NCI-H774 (cell line): ENCODE measurements around the gene SLC7A8.
"Not testable (repeated sequence)": the region's sequence is repeated elsewhere in the genome, so short reads cannot be mapped to it uniquely, and the experiment has no call there.

Experiments used
- DNase-seq: peaks from one replicate; lab custom pipeline; 2025; lab: John Stamatoyannopoulos, UW

The SLC7A8 gene

GRCh38 chr14:23183479-23183878 lies at the start of gene SLC7A8:
TSS of gene SLC7A8 (minus strand) at chr14:23183660. CDS start at chr14:23182914, 746 bp downstream.
- DNase-seq = no peak

GRCh38 chr14:23232241-23232808 lies 48.9 kb upstream of the SLC7A8 start:
- DNase-seq = not testable (repeated sequence)

- DNase-seq = no peak
Observed at GRCh38 chr14:23228812-23229211, 45.4 kb upstream of the SLC7A8 start.

- no peak for DNase-seq
Observed at GRCh38 chr14:23227566-23227965, 44.1 kb upstream of the SLC7A8 start.

GRCh38 chr14:23224958-23225357 lies 41.5 kb upstream of the SLC7A8 start:
- not testable (repeated sequence) for DNase-seq

- DNase-seq = no peak
Observed at GRCh38 chr14:23219075-23219474, 35.6 kb upstream of the SLC7A8 start.

- DNase-seq = no peak
Observed at GRCh38 chr14:23217032-23218020, 33.9 kb upstream of the SLC7A8 start.

GRCh38 chr14:23215421-23215820 lies 32.0 kb upstream of the SLC7A8 start:
- DNase-seq = no peak

- no peak for DNase-seq
Observed at GRCh38 chr14:23209651-23210423, 26.4 kb upstream of the SLC7A8 start.

- DNase-seq = no peak
Observed at GRCh38 chr14:23208324-23208723, 24.9 kb upstream of the SLC7A8 start.

- no peak for DNase-seq
Observed at GRCh38 chr14:23207146-23207540, 23.7 kb upstream of the SLC7A8 start.

- no peak for DNase-seq
Observed at GRCh38 chr14:23206422-23207145, 23.1 kb upstream of the SLC7A8 start.

GRCh38 chr14:23202001-23202400 lies 18.5 kb upstream of the SLC7A8 start:
- DNase-seq = no peak

GRCh38 chr14:23199141-23199540 lies 15.7 kb upstream of the SLC7A8 start:
- not testable (repeated sequence) for DNase-seq

GRCh38 chr14:23196487-23196886 lies 13.0 kb upstream of the SLC7A8 start:
- DNase-seq = not testable (repeated sequence)

GRCh38 chr14:23195552-23196101 lies 12.2 kb upstream of the SLC7A8 start:
- no peak for DNase-seq

- no peak for DNase-seq
Observed at GRCh38 chr14:23193432-23193831, 10.0 kb upstream of the SLC7A8 start.

GRCh38 chr14:23187925-23188324 lies 4.5 kb upstream of the SLC7A8 start:
- DNase-seq = no peak

- DNase-seq = no peak
Observed at GRCh38 chr14:23186913-23187654, 3.6 kb upstream of the SLC7A8 start.

GRCh38 chr14:23185063-23185462 lies 1.6 kb upstream of the SLC7A8 start:
- DNase-seq = no peak

- no peak for DNase-seq
Observed at GRCh38 chr14:23183158-23183470, 346 bp downstream of the SLC7A8 start.
